Measurements from ENCODE around the gene RNASE11.
"Not testable (repeated sequence)": the region's sequence is repeated elsewhere in the genome, so short reads cannot be mapped to it uniquely, and the experiment has no call there.

Gene RNASE11

DNA sequence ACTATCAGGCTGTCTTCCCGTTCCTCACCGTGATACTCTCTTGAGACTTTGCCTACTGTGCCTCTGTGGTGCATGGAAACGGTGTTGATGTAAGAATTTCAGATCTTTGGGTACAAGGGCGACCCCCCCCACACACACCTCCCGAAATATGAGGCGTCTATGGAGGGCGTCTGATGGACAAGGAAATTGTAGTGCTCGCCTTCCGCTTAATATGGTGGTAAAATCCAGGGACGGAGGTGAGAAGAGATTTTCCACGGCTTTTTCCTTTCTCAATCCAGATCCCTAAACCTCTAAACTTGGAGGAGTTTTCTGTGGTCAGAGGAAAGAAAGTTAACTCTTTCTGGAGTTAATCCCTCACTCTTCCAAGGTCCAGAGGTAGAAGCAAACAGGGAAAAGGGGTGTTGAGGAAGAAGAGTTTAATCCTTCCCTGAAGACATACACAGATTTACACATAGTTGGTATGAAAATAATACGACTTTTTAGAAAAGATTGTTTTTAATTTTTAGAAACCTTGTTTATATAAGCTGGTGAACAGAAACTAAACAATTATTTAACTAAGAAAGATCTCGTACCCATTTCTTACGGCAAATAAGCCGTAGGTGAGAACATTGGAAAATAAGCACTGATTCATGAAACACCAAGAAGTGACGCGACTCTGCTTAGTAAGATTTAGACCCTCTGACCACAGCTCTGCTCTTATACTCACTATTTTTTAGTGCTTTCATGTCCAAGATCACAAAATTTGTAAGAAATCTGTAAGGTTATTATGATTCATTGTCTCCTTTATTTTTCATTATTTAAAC lies 26.4 kb upstream of the RNASE11 start:
- DNase-seq (ENCODE audit: low read depth): no peak

DNA sequence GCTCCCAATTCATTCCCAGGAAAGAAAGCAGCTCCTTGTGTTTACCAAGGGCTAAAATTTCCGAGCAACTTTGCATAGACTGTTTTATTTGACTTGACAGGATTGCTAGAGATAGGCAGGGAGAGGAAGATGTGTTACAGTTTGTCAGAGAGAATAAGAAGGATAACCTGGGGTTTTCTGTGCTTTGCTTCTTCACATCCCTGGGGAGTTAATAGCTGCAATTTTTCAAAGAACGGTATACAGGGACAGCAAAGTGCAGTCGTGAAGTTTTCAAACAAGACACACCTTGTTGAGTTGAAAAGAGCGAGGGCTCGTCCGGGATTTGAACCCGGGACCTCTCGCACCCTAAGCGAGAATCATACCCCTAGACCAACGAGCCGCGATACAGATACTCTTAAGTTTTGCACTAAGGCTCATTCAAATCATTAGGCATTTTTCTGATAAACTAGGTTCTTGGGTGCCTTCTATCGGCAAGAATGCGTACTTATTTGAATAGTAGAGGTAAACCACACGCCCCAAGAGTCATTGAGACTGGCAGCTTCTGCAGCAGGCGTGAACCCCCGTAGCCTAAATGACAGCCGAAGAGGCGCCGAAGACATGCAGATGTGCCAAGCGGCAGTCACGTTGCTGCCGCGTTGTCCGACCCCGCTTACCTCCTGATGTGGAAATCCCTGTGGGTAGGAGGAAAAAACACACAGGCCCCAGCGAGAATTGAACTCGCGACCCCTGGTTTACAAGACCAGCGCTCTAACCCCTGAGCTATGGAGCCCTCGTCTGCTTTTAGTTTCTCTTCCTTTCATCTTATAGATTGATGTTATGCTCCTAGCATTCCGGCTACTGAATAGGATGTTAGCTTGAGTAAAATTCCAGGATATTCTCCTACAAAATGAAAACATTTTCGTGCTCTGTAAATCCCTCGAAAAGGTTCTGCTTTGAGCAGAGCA lies 25.6 kb upstream of the RNASE11 start:
- peak; percentile 74 for DNase-seq (ENCODE audit: low read depth)

DNA sequence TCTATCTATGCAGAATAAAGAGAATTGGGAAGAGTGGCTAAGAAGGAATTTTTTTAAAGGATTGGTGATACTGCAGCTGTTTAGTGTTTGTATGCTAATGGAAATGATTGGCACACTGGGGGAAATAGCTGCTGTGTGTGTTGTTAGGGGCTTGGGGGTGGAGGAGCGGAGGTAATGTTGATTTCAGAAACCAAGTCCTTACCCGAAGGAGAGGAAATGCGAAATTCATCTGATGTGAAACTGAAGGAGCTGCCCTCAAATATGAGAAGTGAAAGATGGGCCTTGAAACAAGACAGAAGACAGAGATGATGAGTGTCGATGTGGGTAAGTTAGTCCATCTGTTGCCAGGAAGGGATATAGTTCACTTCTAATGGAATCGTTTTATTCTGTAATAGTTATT lies 24.6 kb upstream of the RNASE11 start:
- DNase-seq (ENCODE audit: low read depth): no peak

DNA sequence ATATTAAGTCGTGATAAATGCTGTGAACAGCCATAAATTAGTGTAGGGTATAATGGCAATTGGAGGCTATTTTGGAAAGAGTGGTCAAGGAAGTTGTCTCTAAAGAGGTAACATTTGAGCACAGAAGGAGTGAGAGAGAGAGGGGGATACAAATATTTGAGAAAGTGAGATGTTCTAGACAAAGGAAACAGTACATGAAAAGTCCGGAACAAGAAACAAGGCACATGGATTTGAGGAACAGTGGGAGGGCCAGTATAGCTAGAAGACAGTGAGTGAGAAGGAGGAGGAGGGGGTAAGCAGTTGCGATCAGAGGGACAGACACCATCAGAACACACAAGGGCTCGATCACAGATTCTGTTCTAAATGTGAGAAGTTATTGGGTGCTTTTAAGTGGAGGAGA lies 23.5 kb upstream of the RNASE11 start:
- no peak for DNase-seq (ENCODE audit: low read depth)

DNA sequence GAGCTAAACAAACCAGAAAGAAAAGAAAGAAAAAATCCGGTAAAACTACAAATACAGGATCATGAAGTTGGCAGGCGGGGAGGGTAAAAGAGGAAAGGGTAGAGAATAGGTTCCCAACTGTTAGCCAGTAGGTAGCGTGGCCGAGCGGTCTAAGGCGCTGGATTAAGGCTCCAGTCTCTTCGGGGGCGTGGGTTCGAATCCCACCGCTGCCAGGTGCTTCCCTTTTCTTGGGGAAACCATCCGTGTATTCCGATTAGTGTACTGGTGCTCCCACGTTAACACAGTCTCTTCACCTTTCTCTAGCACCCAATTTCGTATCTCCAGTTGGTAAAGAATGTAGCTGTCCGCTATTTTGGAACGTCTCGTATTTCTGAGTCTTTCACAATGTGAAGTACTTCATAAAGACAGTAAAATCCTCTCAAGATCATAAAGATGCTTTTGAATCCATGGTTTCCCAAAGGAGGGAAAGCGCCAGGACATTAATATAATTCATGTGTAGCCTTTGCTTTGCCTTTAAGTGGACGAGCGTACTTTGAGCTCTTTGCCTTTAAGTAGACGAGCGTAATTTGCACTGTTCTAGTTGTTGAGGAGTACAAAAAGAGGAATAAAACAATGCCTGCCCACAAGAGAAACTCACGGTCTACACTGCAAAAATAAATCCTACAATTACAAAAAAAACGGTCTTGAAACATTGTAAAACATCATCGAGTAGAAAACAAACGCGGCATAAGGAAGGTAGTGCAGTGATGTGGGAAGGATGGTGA lies 22.4 kb upstream of the RNASE11 start:
- no peak for DNase-seq (ENCODE audit: low read depth)

DNA sequence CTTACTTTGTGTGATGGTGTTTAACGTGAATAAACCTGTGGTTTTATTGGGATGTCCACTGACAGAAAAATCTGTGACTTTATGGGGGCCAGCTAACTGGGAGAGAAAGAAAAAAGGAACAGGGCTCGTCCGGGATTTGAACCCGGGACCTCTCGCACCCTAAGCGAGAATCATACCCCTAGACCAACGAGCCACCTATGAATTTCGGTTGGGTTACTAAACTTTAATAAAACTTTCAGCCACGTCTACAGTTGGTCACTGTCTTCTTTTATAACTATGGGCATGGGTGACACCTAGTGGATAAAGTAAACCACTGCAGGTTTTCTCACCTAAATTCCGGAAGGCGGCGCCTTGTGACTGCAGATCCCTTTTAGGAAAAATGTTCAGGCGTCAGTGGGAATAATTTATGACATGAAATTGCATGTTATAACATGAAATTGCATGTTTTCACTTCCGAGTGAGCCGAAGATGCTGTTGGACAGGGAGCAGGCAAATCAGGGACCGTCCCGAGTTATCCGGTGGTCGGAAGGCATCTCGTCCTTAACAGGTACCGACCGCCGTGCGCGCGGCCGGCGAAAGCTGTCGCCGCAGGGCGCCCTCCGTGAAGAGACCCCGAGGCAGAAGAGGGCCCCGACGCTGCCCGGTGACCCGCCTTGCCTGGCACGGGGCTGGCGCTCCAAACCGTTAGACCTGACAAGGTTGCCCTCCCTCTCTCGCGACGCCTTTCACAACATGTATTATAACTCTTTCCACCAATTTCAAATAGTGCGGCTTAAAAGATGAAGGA lies 21.6 kb upstream of the RNASE11 start:
- no peak for DNase-seq (ENCODE audit: low read depth)

DNA sequence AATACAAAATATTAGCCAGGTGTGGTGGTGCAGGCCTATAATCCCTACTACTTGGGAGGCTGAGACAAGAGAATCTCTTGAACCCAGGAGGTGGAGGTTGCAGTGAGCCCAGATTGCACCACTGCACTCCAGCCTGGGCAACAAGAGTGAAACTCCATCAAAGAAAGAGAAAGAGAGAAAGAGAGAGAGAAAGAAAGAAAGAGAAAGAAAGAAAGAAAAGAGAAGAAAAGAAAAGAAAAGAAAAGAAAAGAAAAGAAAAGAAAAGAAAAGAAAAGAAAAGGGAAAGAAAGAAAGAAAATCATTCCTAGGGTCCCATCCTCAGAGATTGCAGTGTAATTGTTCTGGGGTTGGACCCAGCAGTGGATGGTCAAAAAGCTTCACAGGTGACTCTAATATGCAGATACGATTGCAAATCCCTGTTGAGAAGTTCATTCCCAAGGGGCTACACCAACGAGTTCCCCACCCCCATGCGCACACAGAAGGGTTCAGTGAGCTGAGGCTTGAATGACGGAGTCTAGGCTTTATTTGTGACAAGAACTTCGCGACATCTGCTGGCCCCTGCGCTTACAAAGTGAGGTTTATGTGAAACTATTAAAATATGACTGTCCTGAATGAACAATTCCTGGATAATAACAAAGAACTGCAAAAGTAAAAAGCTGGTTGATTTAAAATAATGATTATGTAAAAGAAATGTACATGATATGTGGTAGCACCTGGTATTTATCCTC lies 20.7 kb upstream of the RNASE11 start:
- no peak for DNase-seq (ENCODE audit: low read depth)

DNA sequence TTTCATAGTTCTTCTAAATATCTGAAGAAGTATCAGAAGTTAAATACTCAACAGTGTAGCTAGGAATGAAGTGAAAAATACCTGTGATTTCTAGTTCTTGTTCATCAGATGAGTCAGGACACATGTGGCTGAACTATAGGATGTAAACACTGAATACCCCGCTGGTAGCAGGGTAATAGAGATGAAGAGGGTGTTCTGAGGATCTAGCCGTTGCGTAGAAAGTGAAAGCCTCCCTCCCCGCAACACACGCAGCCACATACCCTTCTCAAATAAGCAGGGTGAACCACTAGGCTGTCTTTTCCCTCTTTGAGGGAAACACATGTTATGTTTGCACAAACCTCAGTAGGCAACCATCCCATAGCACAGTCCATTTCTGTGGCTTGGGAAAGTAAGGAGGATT lies 19.8 kb upstream of the RNASE11 start:
- DNase-seq (ENCODE audit: low read depth): no peak

DNA sequence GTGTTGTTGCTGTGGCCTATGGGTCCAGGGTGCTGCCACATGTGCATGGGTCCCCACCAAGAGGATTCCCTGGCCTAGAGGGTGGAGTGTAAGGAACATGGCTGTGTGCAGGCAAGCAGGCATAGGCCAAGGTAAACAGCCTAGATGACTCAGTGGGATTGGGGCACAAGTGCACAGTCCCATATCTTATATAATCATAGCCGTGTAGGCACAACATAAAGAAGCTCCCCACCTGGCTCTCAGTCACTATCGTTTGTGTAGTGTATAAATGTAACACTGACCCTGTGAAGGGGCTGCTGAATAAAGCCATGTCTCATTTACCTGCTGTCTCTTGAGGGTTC lies 19.1 kb upstream of the RNASE11 start:
- no peak for DNase-seq (ENCODE audit: low read depth)

DNA sequence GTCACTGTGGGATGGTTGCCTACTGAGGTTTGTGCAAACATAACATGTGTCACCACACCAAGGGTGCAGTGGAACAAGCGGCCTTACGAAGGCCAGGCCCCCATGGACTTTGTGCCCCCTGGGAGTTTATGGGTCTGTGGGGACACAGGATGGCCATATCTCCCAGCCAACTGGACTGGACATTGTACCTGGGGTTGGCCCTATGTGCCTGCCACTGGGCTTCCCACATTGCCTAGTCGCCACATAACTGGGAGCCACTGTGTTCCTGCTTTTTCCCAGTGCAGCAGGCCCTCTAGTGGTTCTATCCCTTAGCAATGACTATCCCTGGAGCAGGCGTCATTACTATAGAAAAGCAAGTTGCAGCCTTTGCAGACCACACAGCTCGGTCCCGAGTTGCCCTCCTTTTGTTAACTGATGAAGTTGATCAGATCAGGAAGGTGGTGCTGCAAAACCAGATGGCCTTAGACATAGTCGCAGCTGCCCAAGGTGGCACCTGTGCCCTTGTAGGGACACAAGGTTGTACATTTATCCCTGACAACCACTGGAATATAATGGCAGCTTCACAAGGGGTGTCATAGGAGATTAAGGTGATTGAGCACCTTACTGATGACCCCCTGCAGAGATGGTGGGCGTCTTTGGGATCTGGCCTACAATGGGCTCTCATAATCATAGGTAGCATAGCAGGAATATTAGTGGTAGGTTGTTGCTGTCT lies 18.5 kb upstream of the RNASE11 start:
- DNase-seq (ENCODE audit: low read depth): no peak

DNA sequence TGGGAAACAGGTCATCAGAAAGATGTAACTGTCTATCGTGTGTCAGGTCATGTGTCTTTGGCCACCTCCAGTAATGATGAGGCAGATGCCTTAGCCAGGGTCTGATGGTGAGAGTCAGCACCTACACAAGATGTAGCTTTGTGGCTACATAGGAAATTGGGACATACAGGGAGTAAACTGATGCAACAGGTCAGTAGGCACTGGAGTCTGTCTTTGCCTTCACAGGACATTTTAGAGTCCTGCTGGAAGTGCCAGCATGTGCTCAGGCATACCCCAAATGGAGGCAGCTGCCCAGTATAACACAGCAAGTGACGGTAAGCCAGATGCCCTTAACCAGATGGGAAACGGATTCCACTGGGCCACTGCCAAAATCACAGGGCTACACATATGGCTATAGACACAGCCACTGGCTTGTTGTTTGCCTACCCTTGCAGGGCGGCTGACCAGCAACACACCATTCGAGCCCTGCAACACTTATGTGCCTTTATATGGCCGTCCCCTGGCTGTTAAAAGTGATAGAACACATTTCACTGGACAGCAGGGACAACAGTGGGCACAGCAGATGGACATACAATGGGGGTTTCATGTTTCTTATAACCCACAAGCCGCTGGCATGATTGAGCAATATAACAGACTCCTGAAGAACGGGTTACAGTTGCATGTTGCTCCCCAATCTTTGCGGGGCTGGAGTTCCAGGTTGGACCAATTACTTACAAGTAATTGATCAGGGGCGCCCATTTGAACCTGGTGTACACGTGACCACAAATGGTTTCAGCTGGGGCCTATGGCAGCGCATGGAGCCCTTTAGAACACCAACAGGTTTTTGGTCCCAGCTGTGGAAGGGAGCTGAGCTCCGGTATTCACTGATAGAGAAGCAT lies 16.3 kb upstream of the RNASE11 start:
- DNase-seq (ENCODE audit: low read depth): no peak

DNA sequence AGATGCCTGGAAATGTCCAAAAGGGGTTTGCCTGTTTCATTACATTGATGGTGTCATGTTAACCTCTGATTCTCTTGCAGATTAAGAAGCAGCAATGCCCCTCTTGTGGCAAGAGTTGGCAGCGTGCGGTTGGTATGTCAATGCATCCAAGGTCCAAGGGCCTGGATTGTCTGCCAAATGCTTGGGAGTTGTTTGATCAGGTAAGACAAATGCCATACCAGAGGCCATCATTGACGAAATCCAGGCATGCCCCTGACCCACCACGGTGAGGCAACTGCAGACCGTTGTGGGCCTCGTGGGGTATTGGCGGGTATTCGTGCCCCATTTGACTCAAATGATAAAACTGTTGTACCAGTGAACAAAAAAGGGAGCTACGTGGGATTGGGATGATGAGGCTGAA lies 14.8 kb upstream of the RNASE11 start:
- DNase-seq (ENCODE audit: low read depth): no peak

DNA sequence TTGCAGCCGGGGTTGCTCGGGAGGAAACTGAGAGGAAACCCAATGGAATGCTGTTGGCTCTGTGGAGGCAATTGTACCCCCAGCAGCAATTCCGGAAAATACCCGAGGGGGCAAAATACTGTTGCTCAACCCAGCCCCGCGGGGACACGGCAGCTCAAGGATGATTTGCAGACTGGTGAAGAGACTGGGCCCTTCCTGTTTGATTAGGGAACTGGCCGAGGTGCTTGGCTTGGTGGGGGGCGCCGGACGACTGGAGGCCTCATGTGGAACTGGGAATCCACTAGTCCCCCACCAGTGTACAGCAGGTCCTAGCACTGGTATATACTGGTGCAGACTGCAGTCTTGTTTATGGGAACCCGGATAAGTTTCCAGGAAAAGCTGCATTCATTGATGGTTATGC lies 13.7 kb upstream of the RNASE11 start:
- DNase-seq (ENCODE audit: low read depth): no peak

DNA sequence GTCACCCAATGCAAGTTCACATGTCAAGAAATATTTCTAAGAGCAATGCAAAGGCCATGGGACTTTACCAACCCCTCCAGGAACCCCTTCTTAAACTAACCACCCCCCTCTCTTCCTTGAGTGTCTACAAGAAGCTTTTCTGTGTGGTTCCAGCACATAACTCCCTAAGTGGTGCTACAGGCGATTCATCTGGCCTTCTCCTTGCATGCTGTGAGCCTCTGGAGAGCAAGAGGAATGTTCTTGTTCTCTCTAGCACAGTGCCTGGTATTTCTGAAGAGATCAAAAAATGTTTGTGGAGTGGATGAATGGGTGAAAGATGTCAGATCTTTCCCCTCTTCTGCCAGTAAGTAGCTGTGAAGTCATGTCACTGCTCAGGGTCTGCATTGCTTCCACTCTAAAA lies 9.3 kb upstream of the RNASE11 start:
- DNase-seq (ENCODE audit: low read depth): no peak

DNA sequence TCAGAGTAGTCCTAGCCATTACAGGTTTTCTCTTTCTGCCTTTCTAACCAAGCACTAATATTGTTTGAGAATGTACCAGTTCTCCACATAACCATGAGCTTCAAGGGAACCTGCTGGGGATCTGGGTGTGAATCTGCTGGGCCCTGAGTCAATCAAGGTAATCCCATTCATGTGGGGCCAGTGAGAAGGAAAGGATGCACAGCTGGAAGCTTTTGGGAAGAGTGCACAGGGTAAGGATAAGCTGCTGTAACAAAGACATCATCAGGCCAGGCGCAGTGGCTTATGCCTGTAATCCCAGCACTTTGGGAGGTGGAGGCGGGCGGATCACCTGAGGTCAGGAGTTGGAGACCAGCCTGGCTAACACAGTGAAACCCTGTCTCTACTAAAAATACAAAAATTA lies 7.9 kb upstream of the RNASE11 start:
- not testable (repeated sequence) for DNase-seq (ENCODE audit: low read depth)

DNA sequence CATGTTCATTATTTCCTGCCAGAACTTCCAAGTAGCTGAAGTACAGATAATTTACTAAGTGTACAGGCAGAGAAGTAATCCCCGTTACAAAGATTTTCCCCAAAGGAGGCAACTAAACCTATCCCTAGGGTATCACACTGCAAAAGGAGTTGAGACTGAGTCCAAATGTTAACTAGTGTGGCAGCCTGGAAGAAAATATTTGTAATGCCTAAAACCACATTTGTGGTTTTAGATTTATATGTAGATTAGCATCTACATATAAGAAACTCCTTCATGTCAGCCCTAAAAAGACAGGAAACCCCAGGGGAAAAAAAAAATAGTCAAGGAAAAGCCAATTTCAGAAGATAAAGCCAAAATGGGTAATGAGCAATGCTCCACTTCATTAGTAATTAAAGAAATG lies 4.8 kb upstream of the RNASE11 start:
- no peak for DNase-seq (ENCODE audit: low read depth)

DNA sequence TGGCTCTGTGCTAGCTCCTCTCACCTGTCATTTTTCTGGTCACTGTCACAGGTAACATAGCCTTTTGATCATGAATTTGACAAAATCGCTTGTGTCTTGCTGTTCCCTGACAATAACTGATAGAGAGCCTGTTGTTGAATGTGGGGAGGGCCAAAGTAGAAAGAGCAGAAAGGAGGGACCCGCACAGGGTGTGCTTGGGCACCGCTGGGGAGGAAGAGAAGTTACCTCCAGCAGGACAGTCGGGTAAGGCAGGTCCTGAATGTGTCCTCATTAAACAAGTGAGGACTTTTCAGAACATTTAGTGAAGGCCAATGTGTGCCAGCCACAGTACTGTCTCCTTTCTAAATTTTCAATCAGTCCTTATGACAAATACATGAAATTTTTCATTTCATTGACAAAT lies 3.4 kb upstream of the RNASE11 start, which contains the start of gene RNASE12:
Gene RNASE12 (minus strand): TSS at position 142 of the 400 bp plus-strand sequence. CDS start 653 bp downstream, outside the sequence.
- no peak for DNase-seq (ENCODE audit: low read depth)

DNA sequence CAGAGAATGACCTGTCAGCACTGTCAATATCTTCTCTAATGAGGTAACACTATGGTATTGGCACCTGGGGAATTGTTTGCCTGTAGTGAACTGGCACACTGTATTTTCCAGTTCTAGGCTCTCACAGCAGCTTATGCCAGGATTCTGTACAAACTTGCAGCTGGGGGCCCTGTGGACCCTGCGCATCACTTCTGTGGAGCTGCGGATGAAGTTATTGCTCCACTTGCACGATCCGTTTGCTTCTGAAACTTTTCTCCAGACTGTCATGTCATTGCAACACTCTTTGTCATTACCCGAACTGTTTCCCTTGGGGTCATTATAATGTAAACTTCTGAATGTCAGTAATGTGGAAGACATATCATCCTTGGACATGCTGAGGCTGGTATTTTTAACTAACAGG lies 3.9 kb downstream of the RNASE11 start:
- no peak for DNase-seq (ENCODE audit: low read depth)

DNA sequence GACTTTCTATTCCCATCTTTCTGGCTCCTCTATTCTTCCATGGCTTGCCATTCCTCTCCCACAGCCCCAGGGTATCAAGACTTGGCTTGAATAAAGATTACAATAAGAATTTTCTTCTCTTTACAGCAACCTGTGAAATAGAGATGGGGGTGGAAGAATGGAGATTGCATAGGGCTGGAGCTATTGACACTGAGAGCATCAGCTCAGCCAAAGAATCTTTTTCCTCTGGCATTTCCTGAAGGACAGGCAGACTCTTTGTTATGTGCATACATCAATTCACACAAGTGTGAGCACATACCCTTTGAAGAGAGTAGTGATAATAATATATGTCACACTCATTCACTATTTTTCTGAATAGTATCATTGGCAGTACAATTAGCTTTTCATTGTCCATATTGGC lies 4.7 kb downstream of the RNASE11 start:
- DNase-seq (ENCODE audit: low read depth): no peak
